ENCODE data around the gene DOLPP1.
A peak's percentile ranks its signal among the peaks of the same experiment; 100 is the strongest.
"Not testable (repeated sequence)": the region's sequence is repeated elsewhere in the genome, so short reads cannot be mapped to it uniquely, and the experiment has no call there.

DOLPP1 gene, protein sequence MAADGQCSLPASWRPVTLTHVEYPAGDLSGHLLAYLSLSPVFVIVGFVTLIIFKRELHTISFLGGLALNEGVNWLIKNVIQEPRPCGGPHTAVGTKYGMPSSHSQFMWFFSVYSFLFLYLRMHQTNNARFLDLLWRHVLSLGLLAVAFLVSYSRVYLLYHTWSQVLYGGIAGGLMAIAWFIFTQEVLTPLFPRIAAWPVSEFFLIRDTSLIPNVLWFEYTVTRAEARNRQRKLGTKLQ

DNA sequence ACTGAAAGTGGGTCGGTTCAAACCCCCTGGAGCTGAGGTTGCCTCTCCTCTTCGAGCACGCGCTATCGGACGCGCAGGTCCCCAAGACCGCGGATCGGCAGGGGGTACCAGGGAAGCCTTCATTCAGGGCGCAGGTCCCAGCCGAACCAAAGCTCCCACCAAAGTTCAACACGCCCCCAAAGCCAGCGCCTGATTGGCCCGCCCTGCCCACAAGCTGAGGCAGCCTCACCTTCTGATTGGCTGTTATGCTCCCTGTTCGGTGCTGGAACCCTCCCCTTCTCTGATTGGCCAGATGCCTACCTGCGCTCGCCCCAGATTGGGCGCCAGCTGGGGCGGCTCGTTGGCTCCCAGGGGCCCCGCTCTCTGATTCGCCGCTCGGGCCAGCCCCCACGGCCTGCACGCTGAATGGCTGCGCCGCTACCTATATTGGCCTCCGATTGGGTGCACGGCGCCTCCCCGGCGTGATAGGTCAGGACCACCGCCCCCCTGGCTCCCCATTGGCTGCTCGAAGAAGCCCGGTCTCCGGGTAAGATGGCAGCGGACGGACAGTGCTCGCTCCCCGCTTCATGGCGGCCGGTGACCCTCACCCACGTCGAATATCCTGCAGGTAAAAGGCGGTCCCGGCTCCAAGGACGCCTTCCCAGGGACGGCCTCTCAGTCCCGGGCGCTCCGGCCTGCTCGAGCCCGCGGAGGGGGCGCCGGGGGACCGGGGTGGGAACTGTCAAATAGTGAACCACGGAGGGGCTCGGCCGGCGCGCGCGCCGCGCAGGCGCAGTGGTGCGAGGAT, at the start of gene DOLPP1:
TSS of gene DOLPP1 (plus strand) at position 511 of the 787 bp plus-strand sequence. CDS start at position 532, 21 bp downstream.
- Histone ChIP-seq H3K27ac (ENCODE audit: poor library complexity, severe bottlenecking) (peak within 1 kb of the TSS; percentile 24), H3K4me1 (ENCODE audit: insufficient read depth, poor library complexity, severe bottlenecking) (peaks cover 5% of the 10 kb centered on the region), H3K27me3 (ENCODE audit: insufficient read depth, poor library complexity, severe bottlenecking) (no peaks in the 10 kb centered on the region), H3K9me3 (ENCODE audit: severe bottlenecking) (no peaks in the 10 kb centered on the region), H3K36me3 (ENCODE audit: low read depth) (peaks cover 5% of the 10 kb centered on the region), H3K4me3 (ENCODE audit: severe bottlenecking) (peak within 1 kb of the TSS; percentile 80)
- TF ChIP-seq, protein P1, sequence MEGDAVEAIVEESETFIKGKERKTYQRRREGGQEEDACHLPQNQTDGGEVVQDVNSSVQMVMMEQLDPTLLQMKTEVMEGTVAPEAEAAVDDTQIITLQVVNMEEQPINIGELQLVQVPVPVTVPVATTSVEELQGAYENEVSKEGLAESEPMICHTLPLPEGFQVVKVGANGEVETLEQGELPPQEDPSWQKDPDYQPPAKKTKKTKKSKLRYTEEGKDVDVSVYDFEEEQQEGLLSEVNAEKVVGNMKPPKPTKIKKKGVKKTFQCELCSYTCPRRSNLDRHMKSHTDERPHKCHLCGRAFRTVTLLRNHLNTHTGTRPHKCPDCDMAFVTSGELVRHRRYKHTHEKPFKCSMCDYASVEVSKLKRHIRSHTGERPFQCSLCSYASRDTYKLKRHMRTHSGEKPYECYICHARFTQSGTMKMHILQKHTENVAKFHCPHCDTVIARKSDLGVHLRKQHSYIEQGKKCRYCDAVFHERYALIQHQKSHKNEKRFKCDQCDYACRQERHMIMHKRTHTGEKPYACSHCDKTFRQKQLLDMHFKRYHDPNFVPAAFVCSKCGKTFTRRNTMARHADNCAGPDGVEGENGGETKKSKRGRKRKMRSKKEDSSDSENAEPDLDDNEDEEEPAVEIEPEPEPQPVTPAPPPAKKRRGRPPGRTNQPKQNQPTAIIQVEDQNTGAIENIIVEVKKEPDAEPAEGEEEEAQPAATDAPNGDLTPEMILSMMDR (IDR thresholded peaks at IDR 0.05; ENCODE audit: poor library complexity, severe bottlenecking), result no peak
- ATAC-seq (ENCODE audit: low read depth) (peak; percentile 98), DNase-seq (ENCODE audit: low spot score) (peak; percentile 100)

DNA sequence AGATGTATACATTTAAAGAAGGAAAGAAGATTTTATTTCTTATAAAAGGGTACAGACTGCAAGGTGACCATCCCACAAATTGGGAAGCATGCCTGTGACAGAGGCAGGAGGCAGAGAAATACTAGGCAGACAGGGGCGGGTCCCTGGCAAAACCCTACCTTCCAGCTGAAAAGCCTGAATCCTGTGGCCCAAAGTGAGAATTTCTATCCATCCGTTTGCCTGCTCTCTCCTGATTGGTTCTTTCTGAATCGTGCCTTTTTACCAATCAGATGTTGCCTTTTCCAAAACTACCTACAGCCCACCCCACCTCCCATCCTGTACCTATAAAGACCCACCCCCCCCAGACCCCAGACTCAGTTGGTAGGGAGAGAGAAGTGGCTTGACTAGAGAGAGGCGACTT, 49.4 kb upstream of the DOLPP1 start:
- Histone ChIP-seq H3K27me3 (ENCODE audit: insufficient read depth, poor library complexity, severe bottlenecking) (no peaks in the 10 kb centered on the region), H3K27ac (ENCODE audit: poor library complexity, severe bottlenecking) (no peak overlapping the region), H3K9me3 (ENCODE audit: severe bottlenecking) (no peaks in the 10 kb centered on the region), H3K36me3 (ENCODE audit: low read depth) (no peaks in the 10 kb centered on the region), H3K4me3 (ENCODE audit: severe bottlenecking) (no peak overlapping the region), H3K4me1 (ENCODE audit: insufficient read depth, poor library complexity, severe bottlenecking) (peaks cover 3% of the 10 kb centered on the region)
- DNase-seq (ENCODE audit: low spot score) (no peak), ATAC-seq (ENCODE audit: low read depth) (no peak)
- TF ChIP-seq, protein P1 (IDR thresholded peaks at IDR 0.05; ENCODE audit: poor library complexity, severe bottlenecking), result no peak

DNA sequence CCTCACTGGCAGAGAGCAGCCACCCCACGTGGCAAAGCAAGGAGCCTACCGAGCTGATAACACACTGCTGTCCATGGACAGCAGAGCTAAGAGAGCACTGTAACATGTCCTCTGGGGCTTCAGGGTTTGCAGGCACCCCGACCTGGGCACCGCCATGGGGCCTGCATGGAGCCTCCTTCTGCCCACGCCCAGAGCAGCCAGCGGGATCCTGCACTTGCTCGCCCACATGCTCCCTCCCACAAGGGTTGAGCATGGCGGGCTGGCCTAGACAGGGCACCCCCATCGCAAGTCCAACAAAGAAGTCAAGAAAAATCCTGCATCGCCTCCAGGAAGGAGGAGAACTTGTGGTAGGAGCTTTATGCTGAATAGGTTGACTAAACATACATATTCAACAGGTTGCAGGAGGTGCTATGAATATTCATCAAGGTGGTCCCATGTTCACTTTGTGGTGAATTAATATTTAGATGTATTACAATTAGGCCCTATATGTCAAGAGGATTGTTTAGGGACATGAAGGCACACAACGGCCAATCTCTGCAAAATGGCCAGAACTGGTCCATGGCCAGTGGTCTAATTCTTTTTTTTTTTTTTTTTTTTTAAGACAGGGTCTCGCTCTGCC, 48.3 kb upstream of the DOLPP1 start:
- no peak for DNase-seq (ENCODE audit: low spot score)
- no peak overlapping the region for H3K27ac ChIP-seq (ENCODE audit: poor library complexity, severe bottlenecking)
- TF ChIP-seq, protein P1 (IDR thresholded peaks at IDR 0.05; ENCODE audit: poor library complexity, severe bottlenecking), result no peak
- no peaks in the 10 kb centered on the region for H3K27me3 ChIP-seq (ENCODE audit: insufficient read depth, poor library complexity, severe bottlenecking)
- no peak for ATAC-seq (ENCODE audit: low read depth)
- peaks cover 3% of the 10 kb centered on the region for H3K4me1 ChIP-seq (ENCODE audit: insufficient read depth, poor library complexity, severe bottlenecking)
- no peaks in the 10 kb centered on the region for H3K9me3 ChIP-seq (ENCODE audit: severe bottlenecking)
- no peak overlapping the region for H3K4me3 ChIP-seq (ENCODE audit: severe bottlenecking)
- no peaks in the 10 kb centered on the region for H3K36me3 ChIP-seq (ENCODE audit: low read depth)

DNA sequence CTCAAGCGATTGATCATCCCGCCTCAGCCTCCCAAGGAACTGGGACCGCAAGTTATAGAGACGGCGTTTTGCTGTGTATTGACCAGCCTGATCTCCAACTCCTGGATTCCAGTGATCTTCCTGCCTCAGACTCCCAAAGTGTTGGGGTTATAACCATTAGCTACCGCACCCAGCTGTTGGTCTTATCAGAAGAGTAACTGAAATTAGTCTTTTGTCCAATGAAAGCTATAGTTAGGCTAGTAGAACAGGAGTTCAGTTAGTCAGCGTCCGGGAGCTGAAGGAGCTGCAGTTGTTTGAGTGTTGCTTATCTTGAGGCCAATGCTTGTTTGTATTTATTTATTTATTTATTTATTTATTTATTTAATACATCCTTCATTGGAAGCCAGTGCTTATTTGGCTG, 47.7 kb upstream of the DOLPP1 start:
- no peak overlapping the region for H3K27ac ChIP-seq (ENCODE audit: poor library complexity, severe bottlenecking)
- H3K36me3 ChIP-seq (ENCODE audit: low read depth), result no peaks in the 10 kb centered on the region
- no peak overlapping the region for H3K4me3 ChIP-seq (ENCODE audit: severe bottlenecking)
- H3K9me3 ChIP-seq (ENCODE audit: severe bottlenecking), result no peaks in the 10 kb centered on the region
- no peaks in the 10 kb centered on the region for H3K27me3 ChIP-seq (ENCODE audit: insufficient read depth, poor library complexity, severe bottlenecking)
- TF ChIP-seq, protein P1 (IDR thresholded peaks at IDR 0.05; ENCODE audit: poor library complexity, severe bottlenecking), result no peak
- DNase-seq (ENCODE audit: low spot score) (no peak), ATAC-seq (ENCODE audit: low read depth) (no peak)
- peaks cover 3% of the 10 kb centered on the region for H3K4me1 ChIP-seq (ENCODE audit: insufficient read depth, poor library complexity, severe bottlenecking)

DNA sequence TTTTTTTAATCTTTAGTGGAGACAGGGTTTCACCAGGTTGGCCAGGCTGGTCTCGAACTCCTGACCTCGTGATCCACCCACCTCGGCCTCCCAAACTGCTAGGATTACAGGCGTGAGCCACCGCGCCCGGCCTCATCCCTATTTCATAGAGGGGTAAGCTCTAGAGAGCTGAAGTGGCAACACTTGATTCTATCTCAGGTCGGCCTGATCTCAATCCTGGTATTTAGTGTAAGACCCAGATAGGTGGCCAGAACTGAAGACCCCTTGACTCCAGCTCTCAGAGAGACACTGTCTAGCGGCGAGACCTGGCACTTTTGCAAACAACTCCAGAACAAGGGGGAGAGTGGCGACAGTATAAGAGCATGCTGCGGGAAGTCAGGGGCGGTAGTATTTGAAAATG, 45.1 kb upstream of the DOLPP1 start:
- not testable (repeated sequence) for DNase-seq (ENCODE audit: low spot score); H3K36me3 ChIP-seq (ENCODE audit: low read depth); H3K9me3 ChIP-seq (ENCODE audit: severe bottlenecking); H3K4me1 ChIP-seq (ENCODE audit: insufficient read depth, poor library complexity, severe bottlenecking); H3K27ac ChIP-seq (ENCODE audit: poor library complexity, severe bottlenecking); ATAC-seq (ENCODE audit: low read depth); H3K27me3 ChIP-seq (ENCODE audit: insufficient read depth, poor library complexity, severe bottlenecking)
- H3K4me3 ChIP-seq (ENCODE audit: severe bottlenecking), result peak overlapping the region; percentile 93
